Motor neuron (in vitro differentiated cells): Measurements from ENCODE around the gene GUK1. TPM values are rescaled to one million over a fixed set of nuclear protein-coding genes. Genes with fewer than 3 reads are reported as not detected.
"Not testable (repeated sequence)": the region's sequence is repeated elsewhere in the genome, so short reads cannot be mapped to it uniquely, and the experiment has no call there.

Source experiments
- ATAC-seq, 8 experiments: fragments of 200-7000 bp; cut with Tn5 transposase; replicated peaks in 6 of 8; 2 replicates each; pipeline ENCODE4 v1.8.0; 2021; ENCODE audit warnings: mild to moderate bottlenecking in 8 of 8, moderate library complexity in 8 of 8
- H3K27ac ChIP-seq, 2 donors: fragments of 250-450 bp; sonication (Bioruptor Pico); 2 replicates each; pipeline ENCODE4 v1.9.0; 2021; ENCODE audit warnings: antibody characterized with exemption in 2 of 2, mild to moderate bottlenecking in 2 of 2, moderate library complexity in 1 of 2
- H3K4me1 ChIP-seq, 2 donors: fragments of 250-450 bp; sonication (Bioruptor Pico); replicated peaks in 1 of 2; 2 replicates each; pipeline ENCODE4 v1.6.1; 2021; ENCODE audit warnings: antibody characterized with exemption in 2 of 2, mild to moderate bottlenecking in 2 of 2, moderate library complexity in 1 of 2
- H3K4me3 ChIP-seq, 5 donors: fragments of 250-450 bp; sonication (Bioruptor Pico); 2 replicates each; pipeline ENCODE4 v1.9.0; 2021; ENCODE audit warnings: antibody characterized with exemption in 5 of 5, mild to moderate bottlenecking in 5 of 5, moderate library complexity in 4 of 5
- WGBS, 10 experiments: fragments of 450-650 bp; shearing (Covaris generic); methylation state at CpG; one replicate each; pipeline ENCODE4 v1.0.0; 2022; 5-methylcytosine and 5-hydroxymethylcytosine counted together
- in situ Hi-C, 9 experiments: fragments of 400-800 bp; cut with MboI; loops; one replicate each; pipeline ENCODE4 v1.15.0; 2021; ENCODE audit warnings: low sequenced_read_pairs in 9 of 9, low pct_unique_long_range_greater_than_20kb in 2 of 9; ENCODE audit not compliant: unreplicated experiment in 9 of 9
- total RNA-seq, 8 experiments: library from RNA; unstranded; fragments of 300-600 nt; gene quantifications; 2 replicates each; pipeline versions ENCODE4 v1.2.3 to v1.2.4, GENCODE V29; 2022

GUK1 gene
- total RNA-seq, 8 experiments from 2014 or later, result 187 to 466 (median 319) TPM

DNA sequence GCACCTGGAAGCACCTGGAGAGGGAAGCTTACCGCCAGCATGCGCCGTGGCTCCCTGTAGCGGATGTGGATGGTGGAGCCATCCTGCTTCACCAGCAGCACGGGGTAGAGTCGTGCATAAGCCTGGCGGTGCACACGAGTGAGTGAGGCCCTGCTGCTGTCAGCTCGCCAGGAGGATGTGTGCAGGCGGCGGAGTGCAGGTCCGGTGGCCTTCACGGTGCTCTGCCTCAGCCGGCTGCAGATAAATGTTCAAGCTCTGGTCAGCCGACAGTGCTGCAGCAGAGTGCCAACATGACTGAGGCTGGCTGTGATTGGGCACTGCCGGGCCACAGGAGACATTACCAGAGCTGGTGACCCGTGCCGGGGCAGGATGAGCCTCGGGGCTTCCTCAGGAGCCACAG lies 32.4 kb upstream of the GUK1 start:
- 95 to 100% (median 95%) methylated on average over 4 to 7 of the region's 19 CpGs; no CpG with 5 or more reads in 7 of the 10 experiments for WGBS, 10 experiments
- no peak for ATAC-seq
- peak overlapping the region in 1 of 5 donors; percentile 99 for H3K4me3 ChIP-seq
- in situ Hi-C loops, result no loop called here
- H3K27ac ChIP-seq, result no peak overlapping the region
- H3K4me1 ChIP-seq, result peaks cover 13 to 19% of the 10 kb centered on the region in 2 donors

DNA sequence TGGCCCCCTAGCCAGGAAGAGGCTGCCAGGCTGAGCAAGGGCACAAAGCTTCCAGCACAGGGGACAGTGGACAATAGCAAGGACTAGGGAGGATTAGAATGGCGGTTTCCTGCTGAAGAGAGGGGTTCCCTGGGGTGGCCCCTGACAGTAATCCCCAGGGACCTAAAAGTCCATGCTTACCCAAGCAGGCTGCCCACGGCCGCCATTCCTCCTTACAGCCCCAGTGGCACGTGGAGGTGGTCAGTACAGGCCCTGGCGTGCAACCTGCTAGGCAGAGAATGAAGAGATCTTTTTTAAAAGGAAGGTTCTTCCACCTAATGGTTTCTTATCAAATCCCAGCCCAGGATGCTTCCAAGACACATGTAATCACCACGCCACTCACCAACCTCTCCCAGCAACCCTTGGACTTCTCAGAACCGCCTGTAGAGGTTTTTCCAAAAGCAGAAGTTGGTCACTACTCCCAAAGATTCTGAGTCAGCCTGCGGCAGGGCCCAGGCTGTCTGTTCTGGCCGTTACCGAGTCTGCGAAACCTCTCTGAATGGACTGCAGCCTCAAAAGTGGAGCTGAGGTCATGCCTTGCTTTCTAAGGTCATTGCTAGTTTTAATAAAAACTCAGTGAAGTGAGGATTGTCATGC lies 31.9 kb upstream of the GUK1 start:
- in situ Hi-C loops, result no loop called here
- ATAC-seq, result no peak
- 58 to 80% (median 74%) methylated on average over 4 to 9 of the region's 11 CpGs; no CpG with 5 or more reads in 3 of the 10 experiments for WGBS, 10 experiments
- Histone ChIP-seq H3K4me3 (peak overlapping the region; percentile 72 to 99 (median 94)), H3K4me1 (peaks cover 13 to 19% of the 10 kb centered on the region in 2 donors), H3K27ac (peak overlapping the region; percentile 87 to 94)

DNA sequence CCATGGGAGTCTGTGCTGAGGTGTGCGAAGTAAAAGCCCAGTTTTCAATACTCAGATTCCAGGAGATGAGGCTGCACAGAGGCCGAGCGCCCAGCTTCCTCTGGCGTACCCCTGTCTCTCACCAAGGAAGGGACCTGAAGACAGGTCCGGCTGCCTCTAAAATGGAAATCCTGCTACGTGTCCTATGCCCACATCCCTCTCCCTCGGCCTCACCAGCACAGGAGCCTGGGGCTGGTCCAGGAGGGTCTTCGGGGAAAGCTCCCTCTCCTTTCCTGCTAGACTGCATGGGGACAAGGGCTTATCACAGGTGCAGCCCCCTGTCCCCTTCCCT lies 31.4 kb upstream of the GUK1 start:
- Histone ChIP-seq H3K27ac (peak overlapping the region; percentile 87 to 94), H3K4me1 (peaks cover 13 to 16% of the 10 kb centered on the region in 2 donors), H3K4me3 (peak overlapping the region; percentile 72 to 99 (median 94))
- in situ Hi-C loops, result no loop called here
- peak in 2 of 8 experiments; percentile 2 to 3 for ATAC-seq
- 0 to 10% (median 0%) methylated on average over 1 to 8 of the region's 8 CpGs; no CpG with 5 or more reads in 2 of the 10 experiments for WGBS, 10 experiments

DNA sequence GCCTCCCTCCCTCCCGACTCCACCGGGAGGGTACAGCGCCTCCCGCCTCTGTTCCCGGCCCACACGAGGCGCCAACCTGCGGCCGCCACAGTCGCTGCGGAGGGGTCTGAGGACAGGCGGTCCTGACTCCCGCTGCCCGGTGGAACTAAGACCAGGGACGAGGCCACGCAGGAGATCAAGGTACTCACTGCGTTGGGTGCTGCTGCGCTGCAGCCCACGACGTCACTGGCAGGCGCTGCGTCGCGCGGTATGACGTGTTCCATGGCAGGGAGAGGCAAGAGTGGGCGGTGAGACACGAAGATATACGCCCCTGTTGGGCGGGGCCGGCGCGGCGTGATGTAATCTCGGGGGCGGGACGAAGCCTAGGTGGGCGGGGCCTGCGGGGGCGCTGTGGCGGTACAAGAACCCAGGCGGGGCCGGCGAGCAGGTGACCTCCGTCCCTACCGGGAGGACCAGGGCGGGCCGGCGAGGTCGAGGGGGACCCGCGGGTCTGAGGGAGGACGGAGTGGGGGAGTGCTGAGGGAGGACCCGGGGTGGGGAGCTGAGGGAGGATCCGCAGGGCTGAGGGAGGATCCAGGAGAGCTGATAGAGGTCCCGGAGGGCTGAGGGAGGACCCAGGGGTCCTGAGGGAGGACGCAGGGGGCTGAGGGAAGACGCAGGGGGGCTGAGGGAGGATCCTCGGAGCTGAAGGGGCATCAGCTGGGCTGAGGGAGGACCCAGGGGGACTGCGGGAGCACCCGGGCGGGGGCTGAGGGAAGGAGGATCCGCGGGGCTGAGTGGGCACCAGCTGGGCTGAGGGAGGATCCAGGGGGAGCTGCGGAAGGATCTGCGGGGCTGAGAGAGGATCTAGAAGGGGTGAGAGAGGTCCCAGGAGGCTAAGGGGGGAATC lies 30.8 kb upstream of the GUK1 start, which contains the start of gene MRPL55:
Gene MRPL55 (minus strand): TSS at position 227 of the 889 bp plus-strand sequence. CDS start 1,039 bp downstream, outside the sequence.
- Histone ChIP-seq H3K4me1 (peaks cover 12 to 13% of the 10 kb centered on the region in 2 donors), H3K4me3 (peak within 1 kb of the TSS; percentile 72 to 99 (median 94)), H3K27ac (peak within 1 kb of the TSS; percentile 87 to 94)
- in situ Hi-C loops, result no loop called here
- WGBS, 10 experiments, result 0 to 9% methylated on average over 1 to 4 of the region's 66 CpGs; no CpG with 5 or more reads in 8 of the 10 experiments
- ATAC-seq, result peak; percentile 82 to 96 (median 87)

DNA sequence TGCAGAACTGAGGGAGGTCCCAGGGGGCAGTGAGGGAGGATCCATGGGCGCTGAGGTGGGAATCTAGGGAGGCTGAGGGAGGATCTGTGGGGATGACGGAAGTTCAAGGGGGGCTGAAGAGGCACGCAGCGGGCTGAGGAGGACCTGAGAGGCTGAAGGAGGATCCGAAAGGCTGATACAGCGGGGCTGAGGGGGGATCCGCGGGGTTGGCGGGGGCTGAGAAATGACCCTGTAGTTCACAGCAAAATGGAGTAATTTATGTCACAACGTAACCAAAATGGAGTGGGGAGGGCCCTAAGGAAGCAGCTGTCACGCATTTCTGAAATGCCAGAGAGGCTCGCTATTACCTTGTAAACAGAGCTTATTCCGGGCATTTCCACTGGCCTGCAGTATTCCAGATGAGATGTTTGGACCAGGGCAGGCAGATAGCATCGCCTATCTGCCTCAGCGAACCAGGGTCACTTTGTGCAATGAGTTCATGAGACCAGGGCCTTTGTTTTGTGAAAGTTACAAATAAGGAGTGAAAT lies 30.1 kb upstream of the GUK1 start:
- ATAC-seq, result peak in 6 of 8 experiments; percentile 3 to 26 (median 14)
- H3K4me3 ChIP-seq, result peak overlapping the region; percentile 72 to 99 (median 94)
- in situ Hi-C loops, result no loop called here
- peak overlapping the region; percentile 69 to 80 for H3K27ac ChIP-seq
- H3K4me1 ChIP-seq, result peaks cover 12 to 13% of the 10 kb centered on the region in 2 donors
- 27 to 100% (median 58%) methylated on average over 1 to 6 of the region's 15 CpGs; no CpG with 5 or more reads in 3 of the 10 experiments for WGBS, 10 experiments

DNA sequence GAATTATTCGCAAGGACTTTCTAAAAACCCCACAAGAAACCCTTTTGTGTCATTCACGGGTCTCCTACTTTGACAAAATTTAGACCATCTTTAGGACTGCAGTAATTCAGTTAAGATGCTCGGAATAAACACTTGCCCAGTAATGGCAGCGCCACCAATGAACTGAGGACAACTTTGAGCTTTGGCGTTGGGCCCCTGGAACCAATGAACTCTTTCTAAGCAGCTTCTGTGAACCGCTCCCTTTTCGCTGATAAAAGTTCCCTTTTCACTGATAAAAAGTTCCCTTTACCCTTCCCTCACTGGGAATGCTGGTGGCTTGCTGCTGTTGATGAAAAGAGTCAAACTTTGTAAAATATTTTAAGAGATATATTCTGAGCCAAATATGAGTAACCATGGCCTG lies 29.5 kb upstream of the GUK1 start:
- WGBS, 10 experiments, result 64 to 100% (median 88%) methylated on average over 2 to 7 of the region's 7 CpGs
- peak overlapping the region; percentile 72 to 99 (median 94) for H3K4me3 ChIP-seq
- ATAC-seq, result no peak

DNA sequence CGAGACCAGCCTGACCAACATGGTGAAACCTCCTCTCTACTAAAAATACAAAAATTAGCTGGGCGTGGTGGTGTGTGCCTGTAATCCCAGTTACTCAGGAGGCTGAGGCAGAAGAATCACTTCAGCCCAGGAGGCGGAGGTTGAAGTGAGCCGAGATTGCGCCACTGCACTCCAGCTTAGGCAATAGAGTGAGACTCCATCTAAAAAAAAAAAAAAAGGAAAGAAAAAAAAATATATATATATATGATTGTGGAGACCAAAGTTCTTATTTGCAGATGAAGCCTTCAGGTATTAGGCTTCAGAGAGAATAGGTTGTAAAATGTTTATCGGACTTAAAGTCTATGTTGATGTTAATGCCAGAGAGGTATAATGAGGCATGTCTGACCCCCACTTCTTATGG lies 28.8 kb upstream of the GUK1 start:
- in situ Hi-C loops, result not testable (repeated sequence)

More for the DNA sequence above, 29.5 kb upstream of the GUK1 start:
- H3K4me1 ChIP-seq, result peaks cover 12 to 13% of the 10 kb centered on the region in 2 donors
- H3K27ac ChIP-seq, result peak overlapping the region in 1 of 2 donors; percentile 80
- in situ Hi-C loops, result no loop called here

DNA sequence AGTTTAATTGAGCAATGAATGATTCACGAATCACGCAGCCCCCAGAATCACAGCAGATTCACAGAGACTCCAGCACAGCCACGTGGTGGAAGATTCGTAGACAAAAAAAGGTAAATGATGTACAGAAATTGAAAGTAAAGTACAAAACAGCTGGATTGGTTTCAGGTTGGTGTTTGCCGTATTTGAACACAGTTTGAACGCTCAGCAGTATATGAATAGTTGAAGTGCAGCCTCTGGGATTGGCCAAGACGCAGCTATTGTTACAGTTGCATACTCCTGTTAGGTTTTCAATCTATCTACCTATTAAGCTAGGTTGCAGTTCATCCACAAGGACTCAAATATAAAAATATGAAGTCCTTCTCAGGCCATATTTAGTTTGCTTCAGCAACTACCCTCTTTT lies 27.9 kb upstream of the GUK1 start:
- H3K27ac ChIP-seq, result no peak overlapping the region
- H3K4me3 ChIP-seq, result no peak overlapping the region
- in situ Hi-C loops, result no loop called here
- H3K4me1 ChIP-seq, result peaks cover 12 to 13% of the 10 kb centered on the region in 2 donors
- WGBS, 10 experiments, result 75 to 100% (median 88%) methylated on average over 3 to 7 of the region's 7 CpGs
- no peak for ATAC-seq

More for the DNA sequence above, 28.8 kb upstream of the GUK1 start:
- peaks cover 12 to 13% of the 10 kb centered on the region in 2 donors for H3K4me1 ChIP-seq
- H3K4me3 ChIP-seq, H3K27ac ChIP-seq, ATAC-seq: not testable (repeated sequence)
- WGBS, 10 experiments, result 50 to 100% (median 94%) methylated on average over 1 to 6 of the region's 6 CpGs

DNA sequence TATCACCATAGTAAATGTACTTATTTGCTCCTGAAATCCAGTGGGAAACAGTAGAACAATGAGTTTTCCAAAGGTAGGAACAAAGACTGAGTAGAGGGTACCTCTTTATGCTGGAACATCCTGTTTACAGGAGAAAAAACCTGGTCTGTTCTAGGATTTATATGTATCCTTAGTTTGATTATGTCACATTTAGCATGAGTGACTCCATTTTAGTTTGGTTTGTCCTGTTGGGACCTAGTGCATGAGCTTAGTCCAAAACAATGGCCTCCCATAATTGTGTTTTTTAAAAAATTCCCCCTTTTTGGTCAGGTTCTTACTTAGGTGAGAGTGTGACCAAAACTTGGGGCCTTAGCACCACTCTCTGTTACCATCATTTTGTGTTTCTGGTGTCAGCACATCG lies 27.5 kb upstream of the GUK1 start:
- ATAC-seq, result no peak
- H3K4me3 ChIP-seq, result no peak overlapping the region
- in situ Hi-C loops, result no loop called here
- 14 to 86% (median 60%) methylated on average over 1 of the region's 1 CpG; no CpG with 5 or more reads in 2 of the 10 experiments for WGBS, 10 experiments
- H3K27ac ChIP-seq, result no peak overlapping the region
- peaks cover 12 to 13% of the 10 kb centered on the region in 2 donors for H3K4me1 ChIP-seq

DNA sequence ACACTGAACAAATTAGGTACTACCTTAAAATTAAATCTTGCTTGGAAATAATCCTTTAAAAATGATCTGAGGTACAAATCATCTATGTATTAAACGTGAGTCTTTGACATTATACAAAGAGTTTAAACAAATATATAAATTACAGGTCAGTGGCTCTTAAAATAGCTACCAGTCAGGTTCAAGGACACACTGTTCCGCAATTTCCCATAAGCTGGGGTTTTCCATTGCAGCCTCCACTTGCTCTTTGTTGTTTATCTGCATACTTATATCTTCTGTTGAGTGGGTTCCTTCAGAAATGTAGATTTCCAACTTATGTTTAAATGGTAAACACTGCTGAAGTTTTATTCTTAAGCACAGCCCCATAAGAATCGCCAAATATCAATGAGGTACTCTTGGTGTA lies 25.3 kb upstream of the GUK1 start:
- Histone ChIP-seq H3K27ac (no peak overlapping the region), H3K4me3 (no peak overlapping the region), H3K4me1 (peaks cover 7% of the 10 kb centered on the region in 2 donors)
- in situ Hi-C loops, result no loop called here
- no peak for ATAC-seq
- WGBS, 10 experiments, result 48 to 100% (median 65%) methylated on average over 1 to 3 of the region's 3 CpGs

DNA sequence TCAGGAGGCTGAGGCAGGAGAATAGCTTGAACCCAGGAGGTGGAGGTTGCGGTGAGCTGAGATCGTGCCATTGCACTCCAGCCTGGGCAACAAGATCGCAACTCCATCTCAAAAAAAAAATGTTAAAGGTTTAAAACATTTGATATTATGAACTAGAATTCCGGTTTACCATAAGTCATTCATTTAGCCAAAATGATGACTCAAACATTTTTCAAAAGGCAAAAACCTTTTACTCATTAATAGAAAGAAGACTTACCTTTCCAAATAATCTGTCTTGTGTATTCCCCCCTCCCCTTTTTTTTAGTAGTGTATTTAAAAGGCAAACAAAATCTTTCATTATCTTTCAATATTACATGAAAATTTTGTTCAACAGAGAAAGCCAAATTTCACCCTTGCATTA lies 22.7 kb upstream of the GUK1 start:
- H3K27ac ChIP-seq, result no peak overlapping the region
- ATAC-seq, result no peak
- H3K4me1 ChIP-seq, result no peaks in the 10 kb centered on the region
- H3K4me3 ChIP-seq, result no peak overlapping the region
- 86 to 100% (median 97%) methylated on average over 1 to 4 of the region's 4 CpGs; no CpG with 5 or more reads in 1 of the 10 experiments for WGBS, 10 experiments
- in situ Hi-C loops, result no loop called here

DNA sequence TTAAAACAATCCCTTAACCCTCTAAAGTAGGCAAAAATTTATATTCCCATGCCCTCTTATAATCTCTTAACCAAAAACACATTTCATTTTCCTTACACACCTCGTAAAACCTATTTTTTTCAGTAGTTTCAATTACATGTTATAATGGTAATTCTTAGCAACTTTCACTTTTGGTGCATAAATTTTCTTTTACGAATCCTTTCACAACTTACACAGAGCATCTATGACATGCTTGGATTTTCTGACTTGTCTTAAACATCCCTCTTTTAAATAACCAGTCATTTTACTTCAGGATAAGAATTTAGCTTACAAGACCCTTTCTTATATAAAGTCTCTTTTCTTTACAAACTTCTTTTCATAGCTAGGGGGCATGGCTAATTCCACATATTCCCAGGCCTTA lies 22.0 kb upstream of the GUK1 start:
- in situ Hi-C loops, result no loop called here
- no peak for ATAC-seq
- H3K27ac ChIP-seq, result no peak overlapping the region
- no peaks in the 10 kb centered on the region for H3K4me1 ChIP-seq
- 32 to 74% (median 56%) methylated on average over 2 of the region's 2 CpGs for WGBS, 10 experiments
- H3K4me3 ChIP-seq, result no peak overlapping the region

DNA sequence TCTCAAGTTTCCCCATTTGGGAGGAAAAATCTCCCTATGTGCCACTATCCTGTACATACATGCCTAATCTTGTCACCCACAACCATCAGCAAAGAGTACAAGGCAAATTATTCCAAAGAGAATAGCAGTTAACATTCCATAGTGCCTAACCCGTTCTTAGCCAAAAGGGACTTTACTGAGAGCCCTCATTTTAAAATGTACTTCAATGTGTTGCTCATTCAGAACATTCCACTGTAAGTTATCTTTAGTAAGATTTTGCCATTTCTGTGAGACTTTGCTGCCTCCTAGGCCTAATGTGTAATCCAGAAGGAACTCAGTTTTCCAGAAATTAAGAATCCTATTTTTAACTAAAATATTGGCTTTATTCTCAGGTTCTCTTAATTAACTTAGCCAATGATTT lies 19.7 kb upstream of the GUK1 start:
- in situ Hi-C loops, result no loop called here
- Histone ChIP-seq H3K27ac (no peak overlapping the region), H3K4me3 (no peak overlapping the region), H3K4me1 (no peaks in the 10 kb centered on the region)
- 44 to 100% (median 73%) methylated on average over 1 of the region's 1 CpG; no CpG with 5 or more reads in 5 of the 10 experiments for WGBS, 10 experiments
- peak in 2 of 8 experiments; percentile 25 to 33 for ATAC-seq
